ENCODE measurements around the gene CCDC30.

CCDC30 gene
- 3.3 to 6.8 (median 5.8) reads per million in 3 donors for total RNA-seq

- H3K36me3 ChIP-seq (ENCODE audit: control insufficient read depth, insufficient read depth, low read length): peaks cover 22% of the 10 kb centered on the region
- peak; percentile 96 to 97 (median 97) for DNase-seq
- H3K9me3 ChIP-seq (ENCODE audit: control insufficient read depth, low read length): no peaks in the 10 kb centered on the region
- no peaks in the 10 kb centered on the region for H3K27me3 ChIP-seq (replicated peaks; ENCODE audit: control insufficient read depth, insufficient read depth, low read length, poor library complexity, severe bottlenecking)
- peak within 1 kb of the TSS; percentile 50 for H3K4me3 ChIP-seq (ENCODE audit: insufficient read depth, low read depth, low read length, poor library complexity, severe bottlenecking)
- H3K4me1 ChIP-seq (ENCODE audit: control insufficient read depth, insufficient read depth, low read length, poor library complexity, severe bottlenecking): peaks cover 4% of the 10 kb centered on the region
- H3K27ac ChIP-seq (ENCODE audit: insufficient read depth, low read length, poor library complexity, severe bottlenecking): peak within 1 kb of the TSS; percentile 83
Observed at GRCh38 chr1:42462828-42463763, at the start of gene CCDC30. TSS of gene CCDC30 (plus strand) at chr1:42463286. CDS start at chr1:42480552, 17,266 bp downstream.

- Histone ChIP-seq H3K27me3 (replicated peaks; ENCODE audit: control insufficient read depth, insufficient read depth, low read length, poor library complexity, severe bottlenecking) (no peaks in the 10 kb centered on the region), H3K27ac (ENCODE audit: insufficient read depth, low read length, poor library complexity, severe bottlenecking) (no peak overlapping the region), H3K4me1 (ENCODE audit: control insufficient read depth, insufficient read depth, low read length, poor library complexity, severe bottlenecking) (no peaks in the 10 kb centered on the region), H3K4me3 (ENCODE audit: insufficient read depth, low read depth, low read length, poor library complexity, severe bottlenecking) (no peak overlapping the region), H3K36me3 (ENCODE audit: control insufficient read depth, insufficient read depth, low read length) (no peaks in the 10 kb centered on the region), H3K9me3 (ENCODE audit: control insufficient read depth, low read length) (no peaks in the 10 kb centered on the region)
- DNase-seq: no peak
Observed at GRCh38 chr1:42414551-42415496, 48.3 kb upstream of the CCDC30 start.

- H3K9me3 ChIP-seq (ENCODE audit: control insufficient read depth, low read length): no peaks in the 10 kb centered on the region
- no peaks in the 10 kb centered on the region for H3K27me3 ChIP-seq (replicated peaks; ENCODE audit: control insufficient read depth, insufficient read depth, low read length, poor library complexity, severe bottlenecking)
- no peak overlapping the region for H3K4me3 ChIP-seq (ENCODE audit: insufficient read depth, low read depth, low read length, poor library complexity, severe bottlenecking)
- DNase-seq: no peak
- H3K36me3 ChIP-seq (ENCODE audit: control insufficient read depth, insufficient read depth, low read length): no peaks in the 10 kb centered on the region
- no peaks in the 10 kb centered on the region for H3K4me1 ChIP-seq (ENCODE audit: control insufficient read depth, insufficient read depth, low read length, poor library complexity, severe bottlenecking)
- H3K27ac ChIP-seq (ENCODE audit: insufficient read depth, low read length, poor library complexity, severe bottlenecking): no peak overlapping the region
Observed at GRCh38 chr1:42417166-42417565, 45.9 kb upstream of the CCDC30 start.

GRCh38 chr1:42418516-42418915 is 44.6 kb upstream of the CCDC30 start:
- H3K4me1 ChIP-seq (ENCODE audit: control insufficient read depth, insufficient read depth, low read length, poor library complexity, severe bottlenecking): no peaks in the 10 kb centered on the region

GRCh38 chr1:42419126-42419821 is 43.8 kb upstream of the CCDC30 start:
- Histone ChIP-seq H3K4me1 (ENCODE audit: control insufficient read depth, insufficient read depth, low read length, poor library complexity, severe bottlenecking) (no peaks in the 10 kb centered on the region), H3K4me3 (ENCODE audit: insufficient read depth, low read depth, low read length, poor library complexity, severe bottlenecking) (no peak overlapping the region), H3K9me3 (ENCODE audit: control insufficient read depth, low read length) (no peaks in the 10 kb centered on the region), H3K36me3 (ENCODE audit: control insufficient read depth, insufficient read depth, low read length) (no peaks in the 10 kb centered on the region), H3K27me3 (replicated peaks; ENCODE audit: control insufficient read depth, insufficient read depth, low read length, poor library complexity, severe bottlenecking) (no peaks in the 10 kb centered on the region), H3K27ac (ENCODE audit: insufficient read depth, low read length, poor library complexity, severe bottlenecking) (no peak overlapping the region)
- DNase-seq: no peak

More at GRCh38 chr1:42418516-42418915, 44.6 kb upstream of the CCDC30 start:
- Histone ChIP-seq H3K4me3 (ENCODE audit: insufficient read depth, low read depth, low read length, poor library complexity, severe bottlenecking) (no peak overlapping the region), H3K36me3 (ENCODE audit: control insufficient read depth, insufficient read depth, low read length) (no peaks in the 10 kb centered on the region), H3K9me3 (ENCODE audit: control insufficient read depth, low read length) (no peaks in the 10 kb centered on the region), H3K27ac (ENCODE audit: insufficient read depth, low read length, poor library complexity, severe bottlenecking) (no peak overlapping the region), H3K27me3 (replicated peaks; ENCODE audit: control insufficient read depth, insufficient read depth, low read length, poor library complexity, severe bottlenecking) (no peaks in the 10 kb centered on the region)
- no peak for DNase-seq

GRCh38 chr1:42420121-42420520 is 43.0 kb upstream of the CCDC30 start:
- Histone ChIP-seq H3K4me3 (ENCODE audit: insufficient read depth, low read depth, low read length, poor library complexity, severe bottlenecking) (no peak overlapping the region), H3K4me1 (ENCODE audit: control insufficient read depth, insufficient read depth, low read length, poor library complexity, severe bottlenecking) (no peaks in the 10 kb centered on the region), H3K27ac (ENCODE audit: insufficient read depth, low read length, poor library complexity, severe bottlenecking) (no peak overlapping the region), H3K27me3 (replicated peaks; ENCODE audit: control insufficient read depth, insufficient read depth, low read length, poor library complexity, severe bottlenecking) (no peaks in the 10 kb centered on the region), H3K9me3 (ENCODE audit: control insufficient read depth, low read length) (no peaks in the 10 kb centered on the region), H3K36me3 (ENCODE audit: control insufficient read depth, insufficient read depth, low read length) (no peaks in the 10 kb centered on the region)
- DNase-seq: no peak

GRCh38 chr1:42420911-42421585 is 42.0 kb upstream of the CCDC30 start:
- H3K27me3 ChIP-seq (replicated peaks; ENCODE audit: control insufficient read depth, insufficient read depth, low read length, poor library complexity, severe bottlenecking): no peaks in the 10 kb centered on the region
- no peaks in the 10 kb centered on the region for H3K4me1 ChIP-seq (ENCODE audit: control insufficient read depth, insufficient read depth, low read length, poor library complexity, severe bottlenecking)
- H3K36me3 ChIP-seq (ENCODE audit: control insufficient read depth, insufficient read depth, low read length): no peaks in the 10 kb centered on the region
- no peak overlapping the region for H3K4me3 ChIP-seq (ENCODE audit: insufficient read depth, low read depth, low read length, poor library complexity, severe bottlenecking)
- H3K27ac ChIP-seq (ENCODE audit: insufficient read depth, low read length, poor library complexity, severe bottlenecking): no peak overlapping the region
- no peak for DNase-seq
- H3K9me3 ChIP-seq (ENCODE audit: control insufficient read depth, low read length): no peaks in the 10 kb centered on the region

- Histone ChIP-seq H3K36me3 (ENCODE audit: control insufficient read depth, insufficient read depth, low read length) (no peaks in the 10 kb centered on the region), H3K9me3 (ENCODE audit: control insufficient read depth, low read length) (no peaks in the 10 kb centered on the region), H3K27ac (ENCODE audit: insufficient read depth, low read length, poor library complexity, severe bottlenecking) (no peak overlapping the region), H3K4me1 (ENCODE audit: control insufficient read depth, insufficient read depth, low read length, poor library complexity, severe bottlenecking) (no peaks in the 10 kb centered on the region), H3K4me3 (ENCODE audit: insufficient read depth, low read depth, low read length, poor library complexity, severe bottlenecking) (no peak overlapping the region), H3K27me3 (replicated peaks; ENCODE audit: control insufficient read depth, insufficient read depth, low read length, poor library complexity, severe bottlenecking) (no peaks in the 10 kb centered on the region)
- no peak for DNase-seq
Observed at GRCh38 chr1:42422737-42423136, 40.3 kb upstream of the CCDC30 start.

GRCh38 chr1:42423681-42424080 is 39.4 kb upstream of the CCDC30 start:
- H3K4me1 ChIP-seq (ENCODE audit: control insufficient read depth, insufficient read depth, low read length, poor library complexity, severe bottlenecking): no peaks in the 10 kb centered on the region
- H3K36me3 ChIP-seq (ENCODE audit: control insufficient read depth, insufficient read depth, low read length): no peaks in the 10 kb centered on the region
- no peak overlapping the region for H3K27ac ChIP-seq (ENCODE audit: insufficient read depth, low read length, poor library complexity, severe bottlenecking)
- DNase-seq: no peak
- no peak overlapping the region for H3K4me3 ChIP-seq (ENCODE audit: insufficient read depth, low read depth, low read length, poor library complexity, severe bottlenecking)
- no peaks in the 10 kb centered on the region for H3K27me3 ChIP-seq (replicated peaks; ENCODE audit: control insufficient read depth, insufficient read depth, low read length, poor library complexity, severe bottlenecking)
- H3K9me3 ChIP-seq (ENCODE audit: control insufficient read depth, low read length): no peaks in the 10 kb centered on the region

Measured in effector memory CD4-positive, alpha-beta T cell (primary cell).